SK-N-MC (cell line): ENCODE results near the gene ST7L.

Experiments used
- EZH2 ChIP-seq: fragments of 200-600 bp; sonication (generic); IDR thresholded peaks from one replicate; pipeline ENCODE4 v1.6.1; 2017; ENCODE audit warnings: antibody characterized with exemption
- POLR2AphosphoS5 ChIP-seq: IDR thresholded peaks from 2 replicates; pipeline ENCODE4 v1.6.1; 2012; ENCODE audit warnings: mild to moderate bottlenecking, low read depth, low read length, borderline replicate concordance

DNA sequence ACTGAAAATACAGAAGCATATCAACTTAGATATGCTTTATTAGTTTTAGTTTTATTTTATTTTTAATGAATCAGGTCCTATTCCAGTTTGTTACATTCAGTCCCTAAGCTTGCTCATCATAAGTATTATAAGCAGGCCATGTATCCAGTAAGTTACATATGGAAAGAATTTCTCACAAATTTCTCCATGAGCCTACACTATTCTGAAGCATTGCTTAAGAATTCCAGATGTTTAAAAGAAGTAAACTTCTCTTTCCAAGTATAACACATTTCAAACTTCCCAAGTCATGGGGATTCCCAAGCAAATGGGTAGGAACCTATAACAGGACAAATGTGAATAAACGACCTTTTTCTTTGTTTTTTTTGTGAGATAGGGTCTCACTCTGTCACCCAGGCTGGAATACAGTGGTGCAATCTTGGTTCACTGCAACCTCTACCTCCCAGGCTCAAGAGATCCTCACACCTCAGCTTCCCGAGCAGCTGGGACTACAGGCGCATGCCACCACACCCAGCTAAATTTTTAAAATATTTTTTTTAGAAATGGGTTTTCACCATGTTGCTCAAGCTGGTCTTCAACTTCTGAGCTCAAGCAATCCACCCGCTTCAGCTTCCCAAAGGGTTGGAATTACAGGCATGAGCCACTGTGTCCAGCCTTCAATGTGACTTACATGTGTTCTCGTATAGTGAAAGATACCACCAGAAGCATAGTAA, 39.0 kb downstream of the ST7L start:
- TF ChIP-seq POLR2AphosphoS5 = no peak
- TF ChIP-seq EZH2 = no peak
